Gastrocnemius medialis (tissue), 4 donors: ENCODE data around the gene SPDYE2.
"Not testable (repeated sequence)": the region's sequence is repeated elsewhere in the genome, so short reads cannot be mapped to it uniquely, and the experiment has no call there.

Experiments used
- CTCF ChIP-seq, 5 experiments: fragments of 450-650 bp in 3 of 5; fragments of 200-600 bp in 2 of 5; sonication (generic) in 2 of 5; IDR thresholded peaks in 4 of 5; conservative IDR thresholded peaks in 1 of 5; 1 replicate in 4 of 5; 2 replicates in 1 of 5; pipeline ENCODE4 v1.5.1; 2016 to 2019; ENCODE audit warnings: antibody characterized with exemption in 5 of 5, mild to moderate bottlenecking in 3 of 5, moderate library complexity in 3 of 5
- POLR2A ChIP-seq, 2 donors: fragments of 450-650 bp; IDR thresholded peaks; one replicate each; pipeline ENCODE4 v1.6.1; 2017; ENCODE audit warnings: antibody characterized with exemption in 2 of 2, mild to moderate bottlenecking in 2 of 2, moderate library complexity in 2 of 2

GRCh38 chr7:102609734-102610133, 58.7 kb downstream of the SPDYE2 start:
- TF ChIP-seq CTCF (IDR thresholded peaks at IDR 0.05 in 4 of 5, conservative IDR thresholded peaks at IDR 0.05 in 1 of 5); POLR2A (IDR thresholded peaks at IDR 0.05): not testable (repeated sequence)
